Neural crest cell (in vitro differentiated cells): ENCODE data around the gene IL32. TPM values are rescaled to one million over a fixed set of nuclear protein-coding genes. Genes with fewer than 3 reads are reported as not detected.

Experiments used
- DNase-seq: peaks from one replicate; pipeline ENCODE4 v3.0.0; 2021; ENCODE audit warnings: low read depth, mixed read lengths, low spot score
- H3K27ac Mint-ChIP-seq: one replicate; pipeline ENCODE4 v1.8.0; 2021; ENCODE audit warnings: mild to moderate bottlenecking, mixed read lengths; ENCODE audit not compliant: unreplicated experiment
- H3K27me3 Mint-ChIP-seq: 2 replicates; pipeline ENCODE4 v1.8.0; 2021; ENCODE audit warnings: low read depth, mild to moderate bottlenecking, mixed read lengths
- H3K36me3 Mint-ChIP-seq: 2 replicates; pipeline ENCODE4 v1.8.0; 2021; ENCODE audit warnings: low read depth, mild to moderate bottlenecking, mixed read lengths
- H3K4me1 Mint-ChIP-seq: 2 replicates; pipeline ENCODE4 v1.8.0; 2021; ENCODE audit warnings: mixed read lengths
- H3K4me3 Mint-ChIP-seq: one replicate; pipeline ENCODE4 v1.8.0; 2021; ENCODE audit warnings: mild to moderate bottlenecking, mixed read lengths
- H3K9me3 Mint-ChIP-seq: 2 replicates; pipeline ENCODE4 v1.8.0; 2021; ENCODE audit warnings: mixed read lengths
- total RNA-seq: library from RNA; stranded (reverse); gene quantifications from 2 replicates; pipeline ENCODE4 v1.2.1, GENCODE V29; 2021
- TF ChIP-seq, protein P1 (sequence below): fragments of 200-600 bp; sonication (generic); conservative IDR thresholded peaks from 2 replicates; pipeline ENCODE4 v1.5.0; 2021; ENCODE audit warnings: antibody characterized with exemption, mild to moderate bottlenecking

IL32 gene
- total RNA-seq, 1 donor from 2014 or later = not detected

- H3K4me3 Mint-ChIP-seq = peak within 1 kb of the TSS; percentile 82
- TF ChIP-seq, protein P1, sequence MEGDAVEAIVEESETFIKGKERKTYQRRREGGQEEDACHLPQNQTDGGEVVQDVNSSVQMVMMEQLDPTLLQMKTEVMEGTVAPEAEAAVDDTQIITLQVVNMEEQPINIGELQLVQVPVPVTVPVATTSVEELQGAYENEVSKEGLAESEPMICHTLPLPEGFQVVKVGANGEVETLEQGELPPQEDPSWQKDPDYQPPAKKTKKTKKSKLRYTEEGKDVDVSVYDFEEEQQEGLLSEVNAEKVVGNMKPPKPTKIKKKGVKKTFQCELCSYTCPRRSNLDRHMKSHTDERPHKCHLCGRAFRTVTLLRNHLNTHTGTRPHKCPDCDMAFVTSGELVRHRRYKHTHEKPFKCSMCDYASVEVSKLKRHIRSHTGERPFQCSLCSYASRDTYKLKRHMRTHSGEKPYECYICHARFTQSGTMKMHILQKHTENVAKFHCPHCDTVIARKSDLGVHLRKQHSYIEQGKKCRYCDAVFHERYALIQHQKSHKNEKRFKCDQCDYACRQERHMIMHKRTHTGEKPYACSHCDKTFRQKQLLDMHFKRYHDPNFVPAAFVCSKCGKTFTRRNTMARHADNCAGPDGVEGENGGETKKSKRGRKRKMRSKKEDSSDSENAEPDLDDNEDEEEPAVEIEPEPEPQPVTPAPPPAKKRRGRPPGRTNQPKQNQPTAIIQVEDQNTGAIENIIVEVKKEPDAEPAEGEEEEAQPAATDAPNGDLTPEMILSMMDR = no peak
- peak; percentile 72 for DNase-seq
- peaks cover 29% of the 10 kb centered on the region for H3K4me1 Mint-ChIP-seq
- peak within 1 kb of the TSS; percentile 94 for H3K27ac Mint-ChIP-seq
- H3K9me3 Mint-ChIP-seq = no peaks in the 10 kb centered on the region
- H3K27me3 Mint-ChIP-seq = peaks cover 1% of the 10 kb centered on the region
- no peaks in the 10 kb centered on the region for H3K36me3 Mint-ChIP-seq
These were observed 46.8 kb downstream of the IL32 start, which contains the start of gene ZNF205 for GRCh38 chr16:3112058-3112880. TSS of gene ZNF205 (plus strand) at chr16:3112586. CDS start at chr16:3113431, 845 bp downstream.

DNA sequence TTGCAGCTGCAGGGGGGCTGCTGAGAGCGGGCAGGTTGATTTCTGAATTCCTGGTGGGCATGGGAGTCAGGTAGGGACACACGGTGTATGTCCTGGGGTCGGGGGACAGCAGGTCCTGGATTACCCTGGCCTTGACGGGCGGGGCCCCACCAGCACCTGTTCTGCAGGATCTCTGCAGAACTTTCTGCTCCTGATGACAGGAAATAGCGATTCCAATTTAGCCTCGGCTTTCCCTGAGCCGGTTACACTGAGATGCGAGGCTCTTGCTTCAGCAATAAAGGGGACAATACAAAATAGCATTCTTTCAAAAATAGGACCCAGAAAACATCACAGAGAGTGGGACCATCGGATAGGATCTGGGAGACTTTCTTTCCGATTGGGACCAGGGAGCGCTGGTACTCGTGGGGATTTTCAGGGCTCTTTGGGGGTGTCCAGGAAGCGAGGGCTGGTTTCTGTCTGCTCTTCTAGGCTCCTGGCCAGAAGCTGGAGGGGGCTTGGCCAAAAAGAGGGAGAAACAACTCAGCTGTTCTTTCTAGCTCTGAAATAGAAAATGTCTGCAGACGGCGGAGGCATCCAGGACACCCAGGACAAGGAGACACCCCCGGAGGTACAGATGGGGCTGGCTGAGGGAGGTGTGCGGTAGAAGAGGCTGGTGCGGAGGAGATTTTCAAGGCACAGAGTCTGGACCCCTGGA is 47.6 kb downstream of the IL32 start:
- DNase-seq = no peak
- Mint-ChIP-seq H3K36me3 (no peaks in the 10 kb centered on the region), H3K4me1 (peaks cover 27% of the 10 kb centered on the region), H3K27me3 (no peaks in the 10 kb centered on the region), H3K27ac (peak overlapping the region; percentile 54), H3K4me3 (peak overlapping the region; percentile 82), H3K9me3 (no peaks in the 10 kb centered on the region)
- TF ChIP-seq, protein P1 = no peak

GRCh38 chr16:3113765-3114479 is 48.5 kb downstream of the IL32 start:
- H3K4me3 Mint-ChIP-seq = peak overlapping the region; percentile 82
- H3K36me3 Mint-ChIP-seq = no peaks in the 10 kb centered on the region
- TF ChIP-seq, protein P1 = no peak
- no peaks in the 10 kb centered on the region for H3K27me3 Mint-ChIP-seq
- no peaks in the 10 kb centered on the region for H3K9me3 Mint-ChIP-seq
- no peak overlapping the region for H3K27ac Mint-ChIP-seq
- no peak for DNase-seq
- peaks cover 27% of the 10 kb centered on the region for H3K4me1 Mint-ChIP-seq

- TF ChIP-seq, protein P1 = no peak
- no peaks in the 10 kb centered on the region for H3K36me3 Mint-ChIP-seq
- DNase-seq = no peak
- H3K4me3 Mint-ChIP-seq = peak overlapping the region; percentile 75
- no peaks in the 10 kb centered on the region for H3K9me3 Mint-ChIP-seq
- no peaks in the 10 kb centered on the region for H3K27me3 Mint-ChIP-seq
- peak overlapping the region; percentile 35 for H3K27ac Mint-ChIP-seq
- H3K4me1 Mint-ChIP-seq = peaks cover 27% of the 10 kb centered on the region
These were observed 49.6 kb downstream of the IL32 start for GRCh38 chr16:3115003-3115402.

DNA sequence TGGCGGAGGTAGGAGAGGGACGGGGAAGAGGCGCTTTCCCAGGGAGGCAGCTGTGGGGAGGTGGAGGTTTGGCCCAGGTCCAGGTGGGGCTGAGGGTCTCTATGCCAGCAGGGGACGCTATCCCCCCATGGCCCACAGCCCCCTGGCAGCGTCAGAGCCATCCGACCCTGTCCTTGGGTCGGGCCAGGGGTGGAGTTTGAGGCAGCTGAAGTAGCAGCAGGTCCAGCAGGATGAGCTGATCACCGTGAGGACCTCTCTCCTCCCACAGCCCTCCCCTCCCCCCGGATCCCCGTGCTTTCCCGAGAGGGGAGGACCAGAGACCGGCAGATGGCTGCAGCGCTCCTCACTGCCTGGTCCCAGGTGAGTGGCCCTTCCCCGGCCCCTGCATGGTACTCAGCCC is 50.1 kb downstream of the IL32 start:
- H3K9me3 Mint-ChIP-seq = no peaks in the 10 kb centered on the region
- TF ChIP-seq, protein P1 = no peak
- no peak overlapping the region for H3K27ac Mint-ChIP-seq
- H3K4me3 Mint-ChIP-seq = peak overlapping the region; percentile 75
- peaks cover 27% of the 10 kb centered on the region for H3K4me1 Mint-ChIP-seq
- H3K36me3 Mint-ChIP-seq = no peaks in the 10 kb centered on the region
- DNase-seq = no peak
- H3K27me3 Mint-ChIP-seq = no peaks in the 10 kb centered on the region
